Activated CD8-positive, alpha-beta T cell treated with anti-CD3 and anti-CD28 coated beads for 36 hours (primary cell): Measurements from ENCODE around the gene SSTR3. TPM values are rescaled to one million over a fixed set of nuclear protein-coding genes. Genes with fewer than 3 reads are reported as not detected.

Source experiments
- ATAC-seq: fragments of 200-7000 bp; cut with Tn5 transposase; one replicate; pipeline ENCODE4 v1.10.0; 2021; ENCODE audit warnings: mild to moderate bottlenecking, moderate library complexity
- CTCF ChIA-PET: fragments of 350-600 bp; sonication (Branson Sonifier 250); formaldehyde crosslinking; loops from one replicate; lab custom pipeline; 2021; ENCODE audit warnings: antibody characterized with exemption; lab: Charles Lee
- POLR2A ChIA-PET: fragments of 350-600 bp; sonication (Branson Sonifier 250); formaldehyde crosslinking; loops from one replicate; lab custom pipeline; 2021; ENCODE audit warnings: antibody characterized with exemption; lab: Charles Lee
- DNase-seq: peaks from one replicate; pipeline ENCODE4 v3.0.0-alpha.2; 2020
- H3K27ac Mint-ChIP-seq: one replicate; pipeline ENCODE4 v1.8.0; 2021; ENCODE audit warnings: mild to moderate bottlenecking, mixed read lengths
- H3K27me3 Mint-ChIP-seq: one replicate; pipeline ENCODE4 v1.8.0; 2021; ENCODE audit warnings: mixed read lengths
- H3K36me3 Mint-ChIP-seq: one replicate; pipeline ENCODE4 v1.8.0; 2021; ENCODE audit warnings: low read depth, mixed read lengths
- H3K4me1 Mint-ChIP-seq: one replicate; pipeline ENCODE4 v1.8.0; 2021; ENCODE audit warnings: low read depth, mixed read lengths
- H3K4me3 Mint-ChIP-seq: one replicate; pipeline ENCODE4 v1.8.0; 2021; ENCODE audit warnings: mild to moderate bottlenecking, moderate library complexity, mixed read lengths
- H3K9me3 Mint-ChIP-seq: one replicate; pipeline ENCODE4 v1.8.0; 2021; ENCODE audit warnings: mixed read lengths
- intact Hi-C: fragments of 100-400 bp; cut with micrococcal nuclease; formaldehyde crosslinking; loops from one replicate; pipeline ENCODE4 v1.10.0; 2022
- total RNA-seq, 2 experiments: library from RNA; stranded (reverse); gene quantifications; one replicate each; pipeline ENCODE4 v1.2.3, GENCODE V29; 2021
- TF ChIP-seq, protein P1 (sequence below): fragments of 200-600 bp; IDR thresholded peaks from one replicate; pipeline ENCODE4 v1.8.0; 2022; ENCODE audit warnings: antibody characterized with exemption, mild to moderate bottlenecking

SSTR3 gene
- total RNA-seq, 2 experiments from 2014 or later = 7.9 to 8.5 TPM

DNA sequence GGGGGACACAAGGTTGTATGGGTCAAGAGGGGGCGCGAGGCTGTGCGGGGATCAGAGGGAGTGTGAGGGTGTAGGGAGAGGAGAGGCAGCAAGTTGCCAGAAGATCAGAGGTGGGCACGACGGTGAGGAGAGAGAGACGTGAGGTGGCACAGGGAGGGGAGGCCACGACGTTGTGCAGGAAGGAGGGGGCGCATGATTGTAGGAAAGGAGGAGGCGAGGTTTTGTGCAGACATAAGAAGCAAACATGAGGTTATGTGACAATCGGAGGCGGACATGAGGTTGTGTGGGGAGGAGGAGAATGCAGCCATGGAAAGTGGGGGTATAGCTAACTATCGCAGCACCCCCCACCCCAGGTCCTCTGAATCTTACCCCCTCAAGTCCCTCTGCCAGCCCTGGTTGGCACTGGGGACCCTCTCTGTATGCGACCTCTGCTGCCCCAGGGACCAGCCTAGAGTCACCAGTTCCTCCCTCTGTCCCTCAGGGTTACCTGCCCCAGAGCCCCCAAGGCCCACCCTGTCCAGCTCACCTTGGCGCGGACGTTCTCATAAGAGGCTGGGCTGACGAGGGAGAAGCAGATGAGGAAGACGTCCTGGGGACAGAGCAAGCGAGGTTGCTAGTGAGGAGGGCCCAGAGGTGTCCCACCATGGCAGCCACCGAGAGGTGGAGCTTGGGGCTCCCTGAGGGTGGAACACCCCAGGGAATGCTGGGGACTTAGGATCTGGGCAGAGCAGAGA, 19.3 kb upstream of the SSTR3 start:
- Mint-ChIP-seq H3K4me1 (peaks cover 86% of the 10 kb centered on the region), H3K4me3 (peak overlapping the region; percentile 76), H3K9me3 (no peaks in the 10 kb centered on the region), H3K27me3 (no peaks in the 10 kb centered on the region), H3K36me3 (peaks cover 90% of the 10 kb centered on the region), H3K27ac (peak overlapping the region; percentile 98)
- CTCF ChIA-PET = interaction anchor here (1.0 to 5.0 kb wide), 6 partner anchors 12 to 335 kb away, joined by 3 to 40 read pairs (median 8); partner anchors contain the start of gene RAC2
- DNase-seq = peak; percentile 87
- peak; percentile 34 for ATAC-seq
- intact Hi-C loops = no loop called here
- POLR2A ChIA-PET = interaction anchor here (0.8 to 7.6 kb wide), 10 partner anchors 8 to 82 kb away, joined by 3 to 209 read pairs (median 14); partner anchors contain the start of genes C1QTNF6, IL2RB and RAC2
- TF ChIP-seq, protein P1, sequence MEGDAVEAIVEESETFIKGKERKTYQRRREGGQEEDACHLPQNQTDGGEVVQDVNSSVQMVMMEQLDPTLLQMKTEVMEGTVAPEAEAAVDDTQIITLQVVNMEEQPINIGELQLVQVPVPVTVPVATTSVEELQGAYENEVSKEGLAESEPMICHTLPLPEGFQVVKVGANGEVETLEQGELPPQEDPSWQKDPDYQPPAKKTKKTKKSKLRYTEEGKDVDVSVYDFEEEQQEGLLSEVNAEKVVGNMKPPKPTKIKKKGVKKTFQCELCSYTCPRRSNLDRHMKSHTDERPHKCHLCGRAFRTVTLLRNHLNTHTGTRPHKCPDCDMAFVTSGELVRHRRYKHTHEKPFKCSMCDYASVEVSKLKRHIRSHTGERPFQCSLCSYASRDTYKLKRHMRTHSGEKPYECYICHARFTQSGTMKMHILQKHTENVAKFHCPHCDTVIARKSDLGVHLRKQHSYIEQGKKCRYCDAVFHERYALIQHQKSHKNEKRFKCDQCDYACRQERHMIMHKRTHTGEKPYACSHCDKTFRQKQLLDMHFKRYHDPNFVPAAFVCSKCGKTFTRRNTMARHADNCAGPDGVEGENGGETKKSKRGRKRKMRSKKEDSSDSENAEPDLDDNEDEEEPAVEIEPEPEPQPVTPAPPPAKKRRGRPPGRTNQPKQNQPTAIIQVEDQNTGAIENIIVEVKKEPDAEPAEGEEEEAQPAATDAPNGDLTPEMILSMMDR = no peak

DNA sequence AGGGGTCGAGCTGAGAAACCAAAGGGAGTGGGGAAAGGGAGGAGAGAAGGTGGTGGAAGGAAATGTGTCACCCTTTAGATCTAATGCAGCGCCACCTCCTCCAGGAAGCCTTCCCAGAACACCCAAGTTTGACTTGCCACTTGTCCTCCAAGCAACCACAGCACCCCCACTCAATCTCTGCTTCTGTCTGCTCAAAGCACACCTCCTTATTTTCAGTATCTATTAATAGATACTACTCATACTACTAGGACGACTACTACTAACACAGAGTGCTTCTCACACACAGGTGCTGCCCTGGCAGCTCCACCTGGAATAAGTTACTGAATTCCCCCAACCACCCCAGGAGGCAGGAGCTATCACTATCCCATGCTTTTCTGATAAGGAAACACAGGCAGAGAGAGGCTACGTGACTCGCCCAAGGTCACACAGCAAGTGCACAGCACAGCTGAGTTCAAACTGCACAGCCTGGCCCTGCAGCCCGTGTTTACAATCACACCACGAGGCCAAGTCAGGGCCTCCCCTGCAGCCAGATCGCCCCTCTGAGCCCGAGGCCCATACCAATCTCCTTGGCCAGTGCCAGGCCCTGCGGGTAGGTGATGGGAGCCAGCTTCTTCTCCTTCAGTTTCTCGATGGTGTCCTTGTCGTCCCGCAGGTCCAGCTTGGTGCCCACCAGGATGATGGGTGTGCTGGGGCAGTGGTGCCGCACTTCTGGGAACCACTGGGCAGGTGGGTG, 18.6 kb upstream of the SSTR3 start:
- H3K27ac Mint-ChIP-seq = peak overlapping the region; percentile 98
- peak overlapping the region; percentile 76 for H3K4me3 Mint-ChIP-seq
- POLR2A ChIA-PET = interaction anchor here (0.8 to 7.6 kb wide), 13 partner anchors 8 to 110 kb away, joined by 3 to 209 read pairs (median 9); partner anchors contain the start of genes C1QTNF6, IL2RB and RAC2
- TF ChIP-seq, protein P1 = no peak
- no peaks in the 10 kb centered on the region for H3K9me3 Mint-ChIP-seq
- DNase-seq (peak; percentile 99), ATAC-seq (peak; percentile 38)
- no peaks in the 10 kb centered on the region for H3K27me3 Mint-ChIP-seq
- CTCF ChIA-PET = interaction anchor here (1.0 to 5.0 kb wide), 8 partner anchors 13 to 336 kb away, joined by 3 to 40 read pairs (median 8); partner anchors contain the start of gene RAC2
- peaks cover 85% of the 10 kb centered on the region for H3K4me1 Mint-ChIP-seq
- peaks cover 90% of the 10 kb centered on the region for H3K36me3 Mint-ChIP-seq
- intact Hi-C loops = no loop called here

DNA sequence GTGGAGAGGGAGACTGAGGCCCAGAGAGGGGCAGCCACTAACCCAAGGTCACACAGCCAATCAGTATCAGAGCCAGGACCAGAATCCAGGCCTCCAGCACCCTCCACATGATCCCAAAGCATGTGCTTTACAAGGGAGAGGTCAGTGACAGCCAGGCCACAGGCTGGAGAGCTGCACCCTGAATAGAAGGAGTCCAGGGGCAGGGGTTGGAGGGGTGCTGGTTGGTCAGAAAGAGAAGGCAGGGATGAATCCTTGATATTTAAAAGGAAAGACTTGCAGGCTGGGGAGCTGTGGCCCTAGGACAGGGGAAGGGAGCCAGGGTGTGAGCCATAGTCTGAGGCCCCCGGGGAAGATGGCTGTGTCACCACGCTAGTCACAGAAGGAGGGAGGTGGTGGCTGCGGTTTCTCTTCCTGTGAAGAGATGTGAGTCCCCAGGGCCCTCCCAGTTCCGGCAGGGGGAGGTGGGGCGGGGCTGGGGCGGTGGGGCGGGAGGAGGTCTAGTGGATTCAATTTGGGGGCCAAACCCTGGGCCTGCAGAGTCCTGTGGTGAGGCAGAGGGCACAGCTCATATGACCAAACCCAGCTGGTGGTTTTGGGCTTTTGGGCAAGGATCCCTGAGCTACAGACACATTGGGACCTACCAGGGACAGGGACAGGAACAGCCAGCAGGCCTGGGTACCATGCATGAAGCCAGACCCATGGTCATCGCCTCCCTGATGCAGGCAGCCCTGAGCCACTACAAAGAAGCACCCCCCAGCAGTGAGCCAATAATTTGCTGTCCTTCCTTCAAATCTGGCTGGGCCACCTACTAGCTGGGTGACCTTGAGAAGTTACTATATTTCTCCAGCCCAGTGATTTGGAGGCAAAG, 17.8 kb upstream of the SSTR3 start:
- H3K36me3 Mint-ChIP-seq = peaks cover 90% of the 10 kb centered on the region
- POLR2A ChIA-PET = interaction anchor here (0.8 to 7.6 kb wide), 19 partner anchors 7 to 255 kb away, joined by 3 to 209 read pairs (median 6); partner anchors contain the start of genes C1QTNF6, CYTH4, IL2RB and RAC2
- H3K4me1 Mint-ChIP-seq = peaks cover 85% of the 10 kb centered on the region
- intact Hi-C loops = no loop called here
- H3K27me3 Mint-ChIP-seq = no peaks in the 10 kb centered on the region
- peak overlapping the region; percentile 76 for H3K4me3 Mint-ChIP-seq
- no peaks in the 10 kb centered on the region for H3K9me3 Mint-ChIP-seq
- peak overlapping the region; percentile 98 for H3K27ac Mint-ChIP-seq
- CTCF ChIA-PET = interaction anchor here (0.6 to 5.0 kb wide), 10 partner anchors 8 to 185 kb away, joined by 3 to 40 read pairs (median 6); partner anchors contain the start of gene RAC2
- TF ChIP-seq, protein P1 = no peak
- DNase-seq (peak; percentile 98), ATAC-seq (peak; percentile 61)

DNA sequence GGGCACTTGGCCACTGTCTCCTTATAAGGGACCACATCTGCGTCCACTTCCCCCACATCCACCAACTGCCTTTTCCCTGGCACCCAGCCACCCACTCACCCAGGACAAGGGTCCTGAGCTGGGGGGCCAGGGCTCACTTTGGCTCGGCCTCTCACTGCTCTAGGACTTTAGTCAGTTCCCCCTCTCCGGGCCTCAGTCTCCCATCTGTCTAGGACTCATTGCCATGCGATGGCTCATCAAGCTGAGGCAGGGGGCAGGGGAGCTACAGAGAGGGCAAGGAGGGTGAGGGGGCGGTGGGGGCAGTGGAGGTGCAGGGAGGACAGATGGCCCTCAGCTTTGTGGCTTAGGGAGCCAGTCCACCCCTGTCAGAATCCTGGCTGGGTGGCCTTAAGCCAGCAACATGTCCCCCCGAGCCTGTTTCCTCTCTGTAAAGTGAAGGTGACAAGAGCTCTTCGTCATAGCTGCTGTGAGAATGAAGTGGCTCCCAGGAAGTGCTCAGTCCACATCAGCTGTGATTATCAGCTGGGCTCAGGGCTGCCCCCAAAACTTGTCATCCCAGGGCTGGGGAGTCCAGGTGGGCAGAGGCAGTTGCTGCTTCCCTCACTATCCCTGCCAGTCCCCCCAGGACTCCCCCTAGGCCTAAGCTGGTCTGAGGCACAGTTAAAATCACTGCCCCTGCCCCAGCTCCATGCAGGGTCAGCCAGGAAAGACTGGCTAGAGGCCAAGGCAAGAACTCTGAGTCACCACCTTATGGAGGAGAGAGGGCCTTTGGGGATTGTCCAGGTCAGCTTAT, 16.9 kb upstream of the SSTR3 start:
- TF ChIP-seq, protein P1 = no peak
- Mint-ChIP-seq H3K4me1 (peaks cover 85% of the 10 kb centered on the region), H3K9me3 (peaks cover 4% of the 10 kb centered on the region), H3K27me3 (no peaks in the 10 kb centered on the region), H3K36me3 (peaks cover 90% of the 10 kb centered on the region), H3K4me3 (peak overlapping the region; percentile 76), H3K27ac (peak overlapping the region; percentile 98)
- DNase-seq = peak; percentile 80
- ChIA-PET POLR2A (interaction anchor here (0.8 to 7.6 kb wide), 16 partner anchors 10 to 256 kb away, joined by 3 to 209 read pairs (median 6); partner anchors contain the start of genes CYTH4, IL2RB and RAC2), CTCF (interaction anchor here (0.6 to 5.0 kb wide), 10 partner anchors 9 to 184 kb away, joined by 3 to 40 read pairs (median 6); partner anchors contain the start of gene RAC2)
- ATAC-seq = peak; percentile 7
- intact Hi-C loops = no loop called here
